Activated CD8-positive, alpha-beta memory T cell treated with anti-CD3 and anti-CD28 coated beads for 1 hour (primary cell): ENCODE results near the gene PRCD.

Experiments used
- DNase-seq, 2 donors: peaks; one replicate each; pipeline ENCODE4 v3.0.0-alpha.2; 2020; ENCODE audit warnings: low read depth in 1 of 2; ENCODE audit errors: extremely low read depth in 1 of 2

The PRCD gene

DNA sequence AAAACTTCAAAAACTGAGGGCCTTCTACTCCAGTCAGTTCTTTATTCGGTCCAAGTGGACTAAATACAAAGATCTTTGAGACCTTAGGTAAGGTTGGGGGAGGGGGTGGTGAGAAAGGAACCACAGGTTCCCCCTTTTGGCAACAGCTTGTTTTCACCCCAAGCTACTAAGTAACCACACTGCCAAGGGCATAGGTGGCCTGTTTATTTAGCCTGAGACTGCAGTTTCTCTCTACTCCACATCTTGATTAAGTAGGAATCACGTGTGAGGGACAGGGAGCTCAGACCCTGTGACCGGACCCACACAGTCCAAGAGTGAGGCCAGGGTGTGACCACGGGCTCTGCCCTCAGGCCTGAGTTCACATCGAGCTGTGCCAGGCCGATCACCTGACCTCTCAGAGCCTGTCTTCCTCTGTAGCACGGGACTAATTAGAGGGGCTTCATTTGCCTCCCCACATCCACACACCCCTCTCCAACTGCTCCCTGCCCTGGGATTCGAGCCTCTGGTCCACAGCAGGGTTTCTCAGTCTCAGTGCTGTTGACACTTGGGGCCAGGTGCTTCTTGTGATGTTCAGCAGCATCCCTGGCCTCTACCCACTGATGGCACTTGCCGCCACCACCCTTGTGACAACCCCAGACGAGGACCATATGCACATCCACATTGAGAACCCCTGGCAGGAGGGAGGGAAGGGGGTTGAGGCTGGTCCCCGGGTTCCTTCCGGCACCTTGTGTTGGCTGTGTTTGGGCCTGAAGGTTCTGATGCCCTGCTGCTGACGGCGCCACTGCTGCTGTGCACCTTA is 28.0 kb downstream of the PRCD start:
- no peak for DNase-seq

GRCh38 chr17:76568811-76569221 is 29.0 kb downstream of the PRCD start:
- no peak for DNase-seq

DNA sequence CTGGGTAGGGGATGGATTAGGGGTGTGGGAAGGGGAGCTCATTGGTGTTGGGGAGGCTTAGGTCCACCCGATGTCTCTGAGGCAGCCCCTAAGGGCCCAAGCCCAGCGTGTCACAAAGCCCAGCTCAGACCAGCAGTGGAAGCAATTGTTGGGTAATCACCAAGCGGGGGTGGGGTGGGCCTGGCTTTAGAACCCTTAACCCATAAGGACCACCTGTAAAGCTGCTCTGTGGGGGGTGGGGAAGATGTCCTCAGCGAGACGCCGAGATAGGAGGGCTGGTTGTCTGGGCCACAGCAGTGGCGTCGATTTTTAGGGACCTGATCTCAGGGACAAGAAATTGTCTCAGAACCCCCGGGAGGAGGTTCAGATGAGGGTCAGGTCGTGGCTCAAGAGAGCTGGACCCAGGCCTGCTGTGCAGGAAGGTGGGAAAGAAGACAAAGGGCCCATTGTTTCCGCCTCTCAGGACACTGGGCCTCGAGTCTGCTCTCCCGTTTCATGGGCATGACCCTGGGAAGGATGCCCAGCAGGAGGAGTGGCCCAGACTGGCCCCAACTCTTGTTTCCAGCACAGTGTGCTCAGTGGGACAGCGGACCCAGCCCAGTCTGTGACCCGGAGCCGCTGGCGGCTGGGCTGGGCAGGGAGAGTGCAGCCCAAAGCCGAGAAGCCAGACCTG is 29.9 kb downstream of the PRCD start:
- no peak for DNase-seq

DNA sequence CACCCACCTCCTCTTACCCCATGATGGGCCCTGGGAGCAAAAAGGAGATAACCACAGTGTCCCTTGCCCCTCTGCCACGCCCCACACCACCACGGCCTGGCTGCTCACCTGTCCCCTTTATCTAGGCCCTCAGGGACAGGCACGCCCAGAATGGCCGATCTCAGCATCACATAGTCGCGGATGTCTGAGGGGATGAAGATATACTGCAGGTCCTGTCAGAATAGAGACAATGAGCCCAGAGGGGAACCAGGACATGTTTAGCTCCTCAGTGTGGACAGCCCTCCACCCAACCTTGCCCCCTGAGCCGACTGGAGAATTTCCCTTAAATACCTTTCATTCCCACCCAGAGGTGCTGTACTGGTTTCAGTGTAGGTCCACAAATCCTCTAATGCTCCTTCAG is 30.6 kb downstream of the PRCD start:
- no peak for DNase-seq

- DNase-seq = no peak
Observed at GRCh38 chr17:76570877-76571471, 31.1 kb downstream of the PRCD start.

DNA sequence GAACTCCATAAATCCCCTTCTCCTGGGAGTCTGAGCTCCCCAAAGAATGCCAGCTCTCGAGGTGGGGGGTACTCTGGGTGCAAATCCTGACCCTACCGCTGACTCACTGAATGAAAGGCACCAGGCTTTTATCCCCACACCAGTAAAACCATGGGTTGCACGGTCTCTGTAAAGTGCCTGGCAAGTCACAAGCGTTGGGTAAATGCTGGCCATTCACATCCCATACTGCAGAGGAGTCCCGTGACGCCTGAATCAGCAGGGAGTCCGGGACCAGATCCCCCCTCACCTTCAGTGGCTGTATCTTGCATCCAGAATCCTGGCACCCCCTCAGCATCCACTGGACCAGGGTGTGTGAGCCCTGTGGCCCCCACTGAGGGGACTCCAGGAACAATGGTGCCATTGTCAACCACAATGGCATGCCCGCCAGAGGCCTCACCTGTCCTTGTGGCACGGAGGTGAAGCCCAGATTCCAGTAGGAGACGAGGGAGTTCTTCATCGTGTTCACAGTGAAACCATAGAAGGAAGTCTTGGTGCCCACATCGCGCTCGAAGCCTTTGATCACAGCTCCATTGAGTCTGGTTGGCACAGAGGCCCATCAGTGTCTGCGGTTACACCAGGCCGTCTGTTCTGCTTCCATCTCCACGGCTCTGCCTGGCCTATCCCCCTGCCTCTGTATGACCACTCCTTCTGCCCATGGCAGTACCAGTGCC is 32.5 kb downstream of the PRCD start:
- DNase-seq = no peak

DNA sequence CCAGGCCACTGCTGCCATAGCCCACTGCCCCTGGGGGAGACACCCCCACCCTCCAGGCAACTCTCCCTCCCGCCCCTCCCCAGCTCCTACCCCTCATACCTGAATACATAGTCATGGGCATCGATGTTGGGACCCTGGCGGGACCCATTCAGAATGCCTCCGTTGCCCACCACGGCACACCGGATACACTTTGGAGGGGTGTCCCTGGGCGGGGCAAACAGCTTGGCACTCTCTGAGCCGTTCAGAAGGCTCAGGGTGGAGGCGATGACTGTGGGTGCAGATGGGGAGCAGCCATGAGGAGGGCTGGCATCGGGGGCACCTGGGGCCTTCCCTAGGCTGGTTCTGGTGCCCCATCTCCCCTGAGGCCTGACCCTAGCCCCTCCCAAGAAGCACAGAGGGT is 33.3 kb downstream of the PRCD start:
- DNase-seq = no peak

GRCh38 chr17:76574166-76574565 is 34.3 kb downstream of the PRCD start:
- DNase-seq = no peak

DNA sequence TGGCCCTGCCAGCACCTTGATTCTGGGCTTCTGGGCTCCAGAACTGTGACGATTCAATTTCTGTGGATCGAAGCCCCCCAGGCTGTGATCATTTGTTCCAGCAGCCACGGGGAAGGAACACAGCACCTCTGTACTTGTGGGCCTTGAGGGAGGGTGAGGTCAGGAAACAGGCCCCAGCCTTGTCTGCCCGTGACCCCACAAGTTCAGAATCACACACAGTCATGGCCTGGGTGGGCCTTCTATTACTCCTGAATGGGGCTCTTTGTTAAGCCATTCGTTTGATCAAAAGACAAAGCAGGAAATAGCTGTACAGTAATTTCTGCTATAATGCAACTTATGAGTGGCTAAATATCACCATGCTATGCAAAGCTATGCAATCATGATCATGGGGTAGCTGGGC is 35.7 kb downstream of the PRCD start:
- DNase-seq = no peak

GRCh38 chr17:76576189-76576588 is 36.3 kb downstream of the PRCD start:
- no peak for DNase-seq

DNA sequence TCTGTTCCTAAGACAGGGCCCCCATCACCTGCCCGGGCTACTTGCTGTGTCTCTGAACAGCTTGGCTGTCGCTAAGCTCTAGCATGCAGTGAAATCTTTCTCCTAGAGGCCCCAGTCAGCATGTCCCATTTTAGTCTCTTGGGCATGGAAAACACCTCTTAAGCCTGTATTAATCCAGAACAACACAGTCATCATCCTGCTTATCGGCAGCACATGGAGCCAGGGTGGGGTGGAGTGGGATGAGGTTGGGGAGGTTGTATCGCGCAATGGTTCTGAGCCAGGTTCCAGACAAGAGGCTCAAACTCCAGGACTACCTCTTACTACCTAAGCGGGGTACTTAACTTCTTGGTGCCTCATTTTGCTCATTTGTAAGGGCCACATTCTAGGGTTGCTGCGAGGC is 38.0 kb downstream of the PRCD start:
- DNase-seq = no peak

GRCh38 chr17:76578376-76578775 is 38.5 kb downstream of the PRCD start:
- DNase-seq = no peak

- no peak for DNase-seq
Observed at GRCh38 chr17:76579281-76579680, 39.4 kb downstream of the PRCD start.

GRCh38 chr17:76581515-76581914 is 41.7 kb downstream of the PRCD start:
- no peak for DNase-seq

- no peak for DNase-seq
Observed at GRCh38 chr17:76582660-76583059, 42.8 kb downstream of the PRCD start.

DNA sequence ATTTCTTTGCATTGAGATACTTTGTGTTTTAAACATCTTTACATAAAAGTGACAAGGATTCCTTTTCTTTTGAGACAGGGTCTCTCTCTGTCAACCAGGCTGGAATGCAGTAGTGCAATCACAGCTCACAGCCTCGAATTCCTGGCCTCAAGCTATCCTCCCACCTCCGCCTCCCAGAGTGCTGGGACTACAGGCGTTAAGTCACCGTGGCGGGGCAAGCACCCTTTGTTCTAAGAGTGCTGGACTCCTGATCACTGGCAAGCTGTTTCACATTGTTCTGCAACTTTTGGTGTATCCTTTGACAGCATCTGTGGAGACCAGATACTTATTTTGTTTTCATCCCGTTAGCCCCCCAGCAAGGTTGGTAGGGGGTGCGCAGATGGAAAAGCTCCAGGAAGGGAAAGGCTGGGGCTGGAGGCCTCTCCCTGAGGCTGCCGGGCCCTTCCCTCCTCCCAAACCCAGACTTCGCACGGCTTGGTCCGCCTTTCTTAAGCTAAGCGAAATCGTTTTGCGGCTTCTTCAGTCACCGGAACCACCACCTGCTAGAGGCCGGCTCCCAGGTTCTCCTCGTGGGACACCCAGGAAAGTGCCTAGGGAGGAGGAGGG is 44.7 kb downstream of the PRCD start:
- no peak for DNase-seq

GRCh38 chr17:76585033-76585648 is 45.3 kb downstream of the PRCD start:
- no peak for DNase-seq

DNA sequence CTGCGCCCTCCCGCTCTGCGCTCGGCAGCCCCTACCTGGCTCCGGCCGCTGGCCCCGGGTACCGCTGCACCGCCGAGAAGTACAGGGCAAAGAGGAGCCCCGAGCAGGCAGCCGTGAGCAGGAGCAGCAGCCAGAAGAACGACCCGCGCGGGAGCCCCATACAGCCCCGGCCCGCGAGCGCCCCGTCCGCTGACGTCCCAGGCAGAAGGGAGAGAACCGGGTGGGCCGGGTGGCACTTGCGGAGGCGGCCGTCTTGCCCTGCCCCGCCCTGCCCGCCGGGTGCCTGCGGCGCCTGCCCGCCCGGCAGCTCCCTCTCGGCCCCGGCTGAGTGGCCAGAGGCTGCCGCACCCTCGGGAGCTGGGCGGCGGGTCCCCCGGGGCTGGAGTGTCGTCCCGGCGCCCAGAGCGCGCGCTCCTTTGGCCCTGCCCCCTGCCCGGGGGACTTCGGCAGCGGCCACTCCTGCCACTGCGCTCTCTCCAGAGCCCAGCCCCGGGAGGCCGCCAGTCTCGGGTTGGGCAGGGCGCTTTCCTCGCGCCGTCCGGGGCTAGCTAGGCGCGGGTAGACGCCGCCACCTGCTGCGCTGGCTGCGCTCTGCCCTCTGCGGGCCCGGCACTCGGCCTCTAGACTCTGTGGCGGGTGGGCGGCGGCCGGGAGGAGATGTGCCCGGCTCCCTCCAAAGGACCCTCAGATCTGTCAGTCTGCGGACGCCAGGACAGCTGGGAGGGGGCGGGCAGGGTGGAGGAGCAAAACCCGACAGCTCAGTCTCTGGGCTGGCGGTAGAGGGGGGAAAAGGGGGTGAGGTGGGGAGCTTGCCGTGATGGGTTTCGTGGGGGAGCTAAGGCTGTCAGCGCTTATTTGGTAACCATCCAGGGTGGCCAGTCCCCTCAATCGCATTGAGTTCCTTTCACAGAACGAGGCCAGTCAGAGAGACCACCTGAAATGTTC is 46.1 kb downstream of the PRCD start, which contains the start of gene ST6GALNAC2:
ST6GALNAC2 (minus strand) TSS at position 212 of the 945 bp plus-strand sequence; CDS start at position 160, 52 bp downstream.
- DNase-seq = peak in 1 of 2 donors; percentile 15

- DNase-seq = no peak
Observed at GRCh38 chr17:76586741-76587487, 47.1 kb downstream of the PRCD start.
